ENCODE measurements around the gene COP1.
"Not testable (repeated sequence)": the region's sequence is repeated elsewhere in the genome, so short reads cannot be mapped to it uniquely, and the experiment has no call there.

COP1 gene

DNA sequence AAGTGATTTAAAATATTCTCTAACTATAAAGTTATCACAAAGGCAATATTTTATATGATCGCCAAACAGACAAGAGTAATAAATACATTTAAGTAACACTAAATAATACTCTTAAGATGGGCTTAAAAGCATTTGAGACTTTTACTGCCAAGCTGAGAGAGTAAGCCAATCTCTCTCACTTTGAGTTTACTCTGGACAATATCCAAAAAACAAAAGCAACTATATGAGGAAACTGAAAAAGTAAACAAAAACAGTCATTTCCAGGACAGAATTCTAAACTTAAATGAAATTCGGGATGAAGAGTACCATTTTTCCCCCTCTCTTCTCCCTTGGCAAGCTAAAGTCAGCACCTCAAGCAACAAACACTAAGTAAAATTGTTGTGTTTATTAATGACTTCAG, 173.2 kb downstream of the COP1 start:
- no peak overlapping the region for H3K9ac ChIP-seq (ENCODE audit: insufficient read length)
- H3K36me3 ChIP-seq (ENCODE audit: insufficient read depth, low read length), result peaks cover 12% of the 10 kb centered on the region
- no peak for DNase-seq (ENCODE audit: low read depth, low spot score)
- no peak overlapping the region for H3K27ac ChIP-seq
- no peaks in the 10 kb centered on the region for H3K9me3 ChIP-seq (ENCODE audit: low read depth, low read length)
- TF ChIP-seq POLR2AphosphoS5 (IDR thresholded peaks at IDR 0.05; ENCODE audit: borderline replicate concordance, low read depth, low read length), result no peak
- no peak for TF ChIP-seq FOXP2 (optimal IDR thresholded peaks at IDR 0.05; ENCODE audit: control extremely low read depth, extremely low read length, insufficient read depth)
- no peak for TF ChIP-seq EZH2 (IDR thresholded peaks at IDR 0.05)
- no peak overlapping the region for H3K4me3 ChIP-seq

- TF ChIP-seq POLR2AphosphoS5 (IDR thresholded peaks at IDR 0.05; ENCODE audit: borderline replicate concordance, low read depth, low read length) (no peak), FOXP2 (optimal IDR thresholded peaks at IDR 0.05; ENCODE audit: control extremely low read depth, extremely low read length, insufficient read depth) (no peak), EZH2 (IDR thresholded peaks at IDR 0.05) (no peak)
Measured at GRCh38 chr1:176033474-176033873, 173.6 kb downstream of the COP1 start.

DNA sequence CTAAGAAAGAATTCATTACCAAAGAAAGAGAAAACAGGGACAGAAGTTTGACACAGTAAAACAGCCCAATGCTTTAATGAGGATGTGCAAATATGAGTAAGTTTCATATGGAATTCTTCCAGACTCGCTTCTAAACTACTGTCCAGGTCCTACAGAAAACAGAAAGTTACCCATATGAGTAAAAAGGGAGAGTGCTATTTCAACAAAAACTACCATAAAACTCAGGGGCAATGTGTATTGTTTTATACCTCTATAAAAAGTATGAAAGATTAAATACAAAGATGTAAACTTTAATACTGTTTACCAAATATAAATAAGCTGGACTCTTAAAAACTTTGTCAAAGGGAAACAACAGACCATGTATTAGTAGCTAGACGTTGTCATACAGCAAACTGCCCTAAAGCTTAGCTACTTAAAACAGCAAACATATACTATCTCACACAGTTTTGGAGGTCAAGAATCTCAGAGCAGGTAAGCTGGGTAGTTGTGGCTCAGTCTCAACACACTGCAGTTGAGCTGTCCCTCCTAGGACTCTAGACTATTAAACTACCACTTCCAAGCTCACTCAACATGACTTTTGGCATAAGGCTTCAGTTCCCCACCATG, 174.9 kb downstream of the COP1 start:
- H3K27ac ChIP-seq, result no peak overlapping the region; the same call in 1 of the 2 replicates
- H3K9me3 ChIP-seq (ENCODE audit: low read depth, low read length), result no peaks in the 10 kb centered on the region
- no peak for DNase-seq (ENCODE audit: low read depth, low spot score)
- H3K36me3 ChIP-seq (ENCODE audit: insufficient read depth, low read length), result peaks cover 3% of the 10 kb centered on the region; the same call in 1 of the 2 replicates
- no peak overlapping the region for H3K4me3 ChIP-seq
- TF ChIP-seq FOXP2 (optimal IDR thresholded peaks at IDR 0.05; ENCODE audit: control extremely low read depth, extremely low read length, insufficient read depth), result no peak
- TF ChIP-seq POLR2AphosphoS5 (IDR thresholded peaks at IDR 0.05; ENCODE audit: borderline replicate concordance, low read depth, low read length), result no peak
- TF ChIP-seq EZH2 (IDR thresholded peaks at IDR 0.05), result no peak
- no peak overlapping the region for H3K9ac ChIP-seq (ENCODE audit: insufficient read length)

More at GRCh38 chr1:176033474-176033873, 173.6 kb downstream of the COP1 start:
- no peak overlapping the region for H3K4me3 ChIP-seq
- H3K9ac ChIP-seq (ENCODE audit: insufficient read length), result no peak overlapping the region
- peaks cover 10% of the 10 kb centered on the region for H3K36me3 ChIP-seq (ENCODE audit: insufficient read depth, low read length)
- no peak for DNase-seq (ENCODE audit: low read depth, low spot score)
- H3K27ac ChIP-seq, result no peak overlapping the region
- no peaks in the 10 kb centered on the region for H3K9me3 ChIP-seq (ENCODE audit: low read depth, low read length)

- TF ChIP-seq POLR2AphosphoS5 (IDR thresholded peaks at IDR 0.05; ENCODE audit: borderline replicate concordance, low read depth, low read length) (no peak), EZH2 (IDR thresholded peaks at IDR 0.05) (no peak)
- no peak for DNase-seq (ENCODE audit: low read depth, low spot score)
- Histone ChIP-seq H3K9ac (ENCODE audit: insufficient read length) (no peak overlapping the region), H3K4me3 (no peak overlapping the region), H3K36me3 (ENCODE audit: insufficient read depth, low read length) (no peaks in the 10 kb centered on the region), H3K9me3 (ENCODE audit: low read depth, low read length) (no peaks in the 10 kb centered on the region), H3K27ac (no peak overlapping the region)
Measured at GRCh38 chr1:176029609-176030008, 177.5 kb downstream of the COP1 start.

GRCh38 chr1:176029155-176029554, 177.9 kb downstream of the COP1 start:
- DNase-seq (ENCODE audit: low read depth, low spot score), result no peak
- TF ChIP-seq FOXP2 (optimal IDR thresholded peaks at IDR 0.05; ENCODE audit: control extremely low read depth, extremely low read length, insufficient read depth), result no peak
- TF ChIP-seq EZH2 (IDR thresholded peaks at IDR 0.05), result no peak
- TF ChIP-seq POLR2AphosphoS5 (IDR thresholded peaks at IDR 0.05; ENCODE audit: borderline replicate concordance, low read depth, low read length), result no peak
- H3K36me3 ChIP-seq (ENCODE audit: insufficient read depth, low read length), result no peaks in the 10 kb centered on the region

GRCh38 chr1:176027934-176028333, 179.2 kb downstream of the COP1 start:
- not testable (repeated sequence) for H3K9me3 ChIP-seq (ENCODE audit: low read depth, low read length); H3K9ac ChIP-seq (ENCODE audit: insufficient read length); H3K27ac ChIP-seq; H3K36me3 ChIP-seq (ENCODE audit: insufficient read depth, low read length); H3K4me3 ChIP-seq; DNase-seq (ENCODE audit: low read depth, low spot score)

More at GRCh38 chr1:176029155-176029554, 177.9 kb downstream of the COP1 start:
- no peaks in the 10 kb centered on the region for H3K9me3 ChIP-seq (ENCODE audit: low read depth, low read length)
- no peak overlapping the region for H3K4me3 ChIP-seq
- no peak overlapping the region for H3K9ac ChIP-seq (ENCODE audit: insufficient read length)
- no peak overlapping the region for H3K27ac ChIP-seq

GRCh38 chr1:176022574-176022973, 184.5 kb downstream of the COP1 start:
- Histone ChIP-seq H3K9ac (ENCODE audit: insufficient read length) (no peak overlapping the region), H3K36me3 (ENCODE audit: insufficient read depth, low read length) (peaks cover 6% of the 10 kb centered on the region; the same call in 1 of the 2 replicates), H3K9me3 (ENCODE audit: low read depth, low read length) (no peaks in the 10 kb centered on the region), H3K27ac (no peak overlapping the region), H3K4me3 (no peak overlapping the region)
- TF ChIP-seq FOXP2 (optimal IDR thresholded peaks at IDR 0.05; ENCODE audit: control extremely low read depth, extremely low read length, insufficient read depth) (no peak), POLR2AphosphoS5 (IDR thresholded peaks at IDR 0.05; ENCODE audit: borderline replicate concordance, low read depth, low read length) (no peak), EZH2 (IDR thresholded peaks at IDR 0.05) (no peak)
- no peak for DNase-seq (ENCODE audit: low read depth, low spot score)

DNA sequence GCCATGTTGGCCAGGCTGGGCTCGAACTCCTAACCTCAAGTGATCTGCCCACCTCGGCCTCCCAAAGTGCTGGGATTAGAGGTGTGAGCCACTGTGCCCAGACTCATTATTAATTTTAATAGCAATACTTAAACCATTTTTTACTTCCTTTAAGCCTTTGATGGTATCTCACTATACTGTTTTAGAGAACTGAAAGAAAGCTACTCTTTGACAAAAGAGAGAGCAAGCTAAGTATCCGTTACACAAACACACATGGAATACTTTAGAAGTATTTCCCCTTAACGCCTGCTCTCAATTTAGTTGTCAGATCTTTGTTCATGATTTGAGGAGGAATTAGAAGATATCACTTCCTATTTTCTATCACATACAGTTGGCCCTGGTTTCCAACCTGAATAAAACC, 189.4 kb downstream of the COP1 start:
- H3K9me3 ChIP-seq (ENCODE audit: low read depth, low read length), result no peaks in the 10 kb centered on the region
- TF ChIP-seq POLR2AphosphoS5 (IDR thresholded peaks at IDR 0.05; ENCODE audit: borderline replicate concordance, low read depth, low read length) (no peak), FOXP2 (optimal IDR thresholded peaks at IDR 0.05; ENCODE audit: control extremely low read depth, extremely low read length, insufficient read depth) (no peak), EZH2 (IDR thresholded peaks at IDR 0.05) (no peak)

GRCh38 chr1:176009951-176010350, 197.1 kb downstream of the COP1 start:
- H3K9ac ChIP-seq (ENCODE audit: insufficient read length), result no peak overlapping the region
- no peak overlapping the region for H3K4me3 ChIP-seq
- H3K9me3 ChIP-seq (ENCODE audit: low read depth, low read length), result no peaks in the 10 kb centered on the region
- no peak for DNase-seq (ENCODE audit: low read depth, low spot score)
- no peak overlapping the region for H3K27ac ChIP-seq
- TF ChIP-seq POLR2AphosphoS5 (IDR thresholded peaks at IDR 0.05; ENCODE audit: borderline replicate concordance, low read depth, low read length) (no peak), FOXP2 (optimal IDR thresholded peaks at IDR 0.05; ENCODE audit: control extremely low read depth, extremely low read length, insufficient read depth) (no peak), EZH2 (IDR thresholded peaks at IDR 0.05) (no peak)
- peaks cover 11% of the 10 kb centered on the region; the same call in 1 of the 2 replicates for H3K36me3 ChIP-seq (ENCODE audit: insufficient read depth, low read length)

More for the DNA sequence above, 189.4 kb downstream of the COP1 start:
- no peak overlapping the region for H3K9ac ChIP-seq (ENCODE audit: insufficient read length)
- H3K27ac ChIP-seq, result no peak overlapping the region
- no peak overlapping the region for H3K4me3 ChIP-seq
- peaks cover 2% of the 10 kb centered on the region; the same call in 1 of the 2 replicates for H3K36me3 ChIP-seq (ENCODE audit: insufficient read depth, low read length)
- DNase-seq (ENCODE audit: low read depth, low spot score), result no peak

DNA sequence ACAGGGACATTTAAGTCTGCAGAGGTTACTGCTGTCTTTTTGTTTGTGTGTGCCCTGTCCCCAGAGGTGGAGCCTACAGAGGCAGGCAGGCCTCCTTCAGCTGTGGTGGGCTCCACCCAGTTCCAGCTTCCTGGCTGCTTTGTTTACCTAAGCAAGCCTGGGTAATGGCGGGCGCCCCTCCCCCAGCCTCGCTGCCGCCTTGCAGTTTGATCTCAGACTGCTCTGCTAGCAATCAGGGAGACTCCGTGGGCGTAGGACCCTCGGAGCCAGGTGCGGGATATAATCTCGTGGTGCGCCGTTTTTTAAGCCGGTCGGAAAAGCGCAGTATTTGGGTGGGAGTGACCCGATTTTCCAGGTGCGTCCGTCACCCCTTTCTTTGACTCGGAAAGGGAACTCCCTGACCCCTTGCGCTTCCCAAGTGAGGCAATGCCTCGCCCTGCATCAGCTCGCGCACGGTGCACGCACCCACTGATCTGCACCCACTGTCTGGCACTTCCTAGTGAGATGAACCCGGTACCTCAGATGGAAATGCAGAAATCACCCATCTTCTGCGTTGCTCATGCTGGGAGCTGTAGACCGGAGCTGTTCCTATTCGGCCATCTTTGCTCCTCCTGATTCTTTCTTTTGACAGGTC, 199.2 kb downstream of the COP1 start:
- not testable (repeated sequence) for H3K9me3 ChIP-seq (ENCODE audit: low read depth, low read length); H3K4me3 ChIP-seq; DNase-seq (ENCODE audit: low read depth, low spot score); H3K27ac ChIP-seq; H3K9ac ChIP-seq (ENCODE audit: insufficient read length)
- peaks cover 11% of the 10 kb centered on the region; the same call in 1 of the 2 replicates for H3K36me3 ChIP-seq (ENCODE audit: insufficient read depth, low read length)

GRCh38 chr1:175994660-175995059, 212.4 kb downstream of the COP1 start:
- H3K9me3 ChIP-seq (ENCODE audit: low read depth, low read length); H3K27ac ChIP-seq; H3K9ac ChIP-seq (ENCODE audit: insufficient read length); H3K4me3 ChIP-seq; H3K36me3 ChIP-seq (ENCODE audit: insufficient read depth, low read length); DNase-seq (ENCODE audit: low read depth, low spot score): not testable (repeated sequence)

- not testable (repeated sequence) for DNase-seq (ENCODE audit: low read depth, low spot score); H3K27ac ChIP-seq; H3K9ac ChIP-seq (ENCODE audit: insufficient read length); H3K9me3 ChIP-seq (ENCODE audit: low read depth, low read length); H3K4me3 ChIP-seq; H3K36me3 ChIP-seq (ENCODE audit: insufficient read depth, low read length)
Measured at GRCh38 chr1:175992825-175993224, 214.3 kb downstream of the COP1 start.

All from SK-N-MC (cell line).